Neural cell (in vitro differentiated cells): ENCODE data around the gene SH3TC2.

Experiments used
- EP300 ChIP-seq: fragments of 450-650 bp; conservative IDR thresholded peaks from 2 replicates; pipeline ENCODE4 v1.6.1; 2014; ENCODE audit warnings: antibody characterized with exemption, mild to moderate bottlenecking, moderate library complexity; ENCODE audit not compliant: poor library complexity, severe bottlenecking
- EZH2 ChIP-seq: fragments of 200-600, 300-800 bp; shearing (Covaris generic), sonication (generic); IDR thresholded peaks from 2 replicates; pipeline ENCODE4 v1.6.1; 2014; ENCODE audit warnings: antibody characterized with exemption, low read length, borderline replicate concordance, mild to moderate bottlenecking; ENCODE audit not compliant: insufficient read depth, poor library complexity, severe bottlenecking
- MXI1 ChIP-seq: fragments of 450-650 bp; conservative IDR thresholded peaks from 2 replicates; pipeline ENCODE4 v1.6.1; 2014; ENCODE audit warnings: antibody characterized with exemption, mild to moderate bottlenecking; ENCODE audit not compliant: poor library complexity, severe bottlenecking
- POLR2AphosphoS5 ChIP-seq: IDR thresholded peaks from 2 replicates; pipeline ENCODE4 v1.6.1; 2012
- RAD21 ChIP-seq: fragments of 450-650 bp; conservative IDR thresholded peaks from 2 replicates; pipeline ENCODE4 v1.6.1; 2014; ENCODE audit warnings: antibody characterized with exemption, mild to moderate bottlenecking, moderate library complexity
- SMC3 ChIP-seq: fragments of 450-650 bp; conservative IDR thresholded peaks from 2 replicates; pipeline ENCODE4 v1.6.1; 2014; ENCODE audit warnings: antibody characterized with exemption, mild to moderate bottlenecking, moderate library complexity; ENCODE audit not compliant: poor library complexity
- TAF1 ChIP-seq: IDR thresholded peaks from 2 replicates; pipeline ENCODE4 v1.6.1; 2012; ENCODE audit warnings: low read depth
- TF ChIP-seq, protein P1 (sequence below): fragments of 450-650 bp; IDR thresholded peaks from 2 replicates; pipeline ENCODE4 v1.5.1; 2014; ENCODE audit warnings: antibody characterized with exemption, mild to moderate bottlenecking, moderate library complexity; ENCODE audit not compliant: poor library complexity, severe bottlenecking
- TF ChIP-seq, protein P2 (sequence below): IDR thresholded peaks from 2 replicates; pipeline ENCODE4 v1.6.1; 2012; ENCODE audit warnings: borderline replicate concordance

DNA sequence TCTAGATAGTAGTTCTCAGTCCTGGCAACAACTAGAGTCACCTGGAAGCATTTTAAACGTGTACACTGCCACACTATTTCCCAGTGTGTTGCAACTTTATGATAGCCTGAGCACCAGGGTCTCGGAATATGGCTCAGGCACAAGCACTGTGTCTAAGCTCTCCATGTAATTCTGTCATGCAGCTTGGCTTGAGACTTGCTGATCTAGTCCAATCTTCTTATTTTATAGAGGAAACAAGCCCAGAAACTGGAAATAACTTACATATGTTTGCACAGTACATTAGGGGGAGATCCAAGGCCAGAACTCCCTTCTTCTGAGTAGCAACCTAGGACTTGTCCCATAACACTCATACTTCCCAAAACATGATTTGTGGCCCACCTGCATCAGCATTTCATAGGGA, 49.1 kb downstream of the SH3TC2 start:
- TF ChIP-seq, protein P1, sequence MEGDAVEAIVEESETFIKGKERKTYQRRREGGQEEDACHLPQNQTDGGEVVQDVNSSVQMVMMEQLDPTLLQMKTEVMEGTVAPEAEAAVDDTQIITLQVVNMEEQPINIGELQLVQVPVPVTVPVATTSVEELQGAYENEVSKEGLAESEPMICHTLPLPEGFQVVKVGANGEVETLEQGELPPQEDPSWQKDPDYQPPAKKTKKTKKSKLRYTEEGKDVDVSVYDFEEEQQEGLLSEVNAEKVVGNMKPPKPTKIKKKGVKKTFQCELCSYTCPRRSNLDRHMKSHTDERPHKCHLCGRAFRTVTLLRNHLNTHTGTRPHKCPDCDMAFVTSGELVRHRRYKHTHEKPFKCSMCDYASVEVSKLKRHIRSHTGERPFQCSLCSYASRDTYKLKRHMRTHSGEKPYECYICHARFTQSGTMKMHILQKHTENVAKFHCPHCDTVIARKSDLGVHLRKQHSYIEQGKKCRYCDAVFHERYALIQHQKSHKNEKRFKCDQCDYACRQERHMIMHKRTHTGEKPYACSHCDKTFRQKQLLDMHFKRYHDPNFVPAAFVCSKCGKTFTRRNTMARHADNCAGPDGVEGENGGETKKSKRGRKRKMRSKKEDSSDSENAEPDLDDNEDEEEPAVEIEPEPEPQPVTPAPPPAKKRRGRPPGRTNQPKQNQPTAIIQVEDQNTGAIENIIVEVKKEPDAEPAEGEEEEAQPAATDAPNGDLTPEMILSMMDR = no peak
- TF ChIP-seq EZH2 = no peak
- no peak for TF ChIP-seq EP300
- TF ChIP-seq, protein P2, sequence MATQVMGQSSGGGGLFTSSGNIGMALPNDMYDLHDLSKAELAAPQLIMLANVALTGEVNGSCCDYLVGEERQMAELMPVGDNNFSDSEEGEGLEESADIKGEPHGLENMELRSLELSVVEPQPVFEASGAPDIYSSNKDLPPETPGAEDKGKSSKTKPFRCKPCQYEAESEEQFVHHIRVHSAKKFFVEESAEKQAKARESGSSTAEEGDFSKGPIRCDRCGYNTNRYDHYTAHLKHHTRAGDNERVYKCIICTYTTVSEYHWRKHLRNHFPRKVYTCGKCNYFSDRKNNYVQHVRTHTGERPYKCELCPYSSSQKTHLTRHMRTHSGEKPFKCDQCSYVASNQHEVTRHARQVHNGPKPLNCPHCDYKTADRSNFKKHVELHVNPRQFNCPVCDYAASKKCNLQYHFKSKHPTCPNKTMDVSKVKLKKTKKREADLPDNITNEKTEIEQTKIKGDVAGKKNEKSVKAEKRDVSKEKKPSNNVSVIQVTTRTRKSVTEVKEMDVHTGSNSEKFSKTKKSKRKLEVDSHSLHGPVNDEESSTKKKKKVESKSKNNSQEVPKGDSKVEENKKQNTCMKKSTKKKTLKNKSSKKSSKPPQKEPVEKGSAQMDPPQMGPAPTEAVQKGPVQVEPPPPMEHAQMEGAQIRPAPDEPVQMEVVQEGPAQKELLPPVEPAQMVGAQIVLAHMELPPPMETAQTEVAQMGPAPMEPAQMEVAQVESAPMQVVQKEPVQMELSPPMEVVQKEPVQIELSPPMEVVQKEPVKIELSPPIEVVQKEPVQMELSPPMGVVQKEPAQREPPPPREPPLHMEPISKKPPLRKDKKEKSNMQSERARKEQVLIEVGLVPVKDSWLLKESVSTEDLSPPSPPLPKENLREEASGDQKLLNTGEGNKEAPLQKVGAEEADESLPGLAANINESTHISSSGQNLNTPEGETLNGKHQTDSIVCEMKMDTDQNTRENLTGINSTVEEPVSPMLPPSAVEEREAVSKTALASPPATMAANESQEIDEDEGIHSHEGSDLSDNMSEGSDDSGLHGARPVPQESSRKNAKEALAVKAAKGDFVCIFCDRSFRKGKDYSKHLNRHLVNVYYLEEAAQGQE = no peak
- TF ChIP-seq MXI1 = no peak
- TF ChIP-seq RAD21 = no peak
- TF ChIP-seq TAF1 = no peak
- no peak for TF ChIP-seq POLR2AphosphoS5
- TF ChIP-seq SMC3 = no peak
